Neuron (in vitro differentiated cells): ENCODE results near the gene FHAD1.
"Not testable (repeated sequence)": the region's sequence is repeated elsewhere in the genome, so short reads cannot be mapped to it uniquely, and the experiment has no call there.

ENCODE experiments used
- H2AFZ ChIP-seq: one replicate; pipeline ENCODE4 v1.6.1; 2013; ENCODE audit warnings: low read depth, mild to moderate bottlenecking, inconsistent platforms, low read length, moderate library complexity
- H3K27me3 ChIP-seq: one replicate; pipeline ENCODE4 v1.6.1; 2013; ENCODE audit warnings: low read length; ENCODE audit not compliant: insufficient read depth
- H3K36me3 ChIP-seq: one replicate; pipeline ENCODE4 v1.6.1; 2013; ENCODE audit warnings: low read length; ENCODE audit not compliant: insufficient read depth
- H3K4me1 ChIP-seq: one replicate; pipeline ENCODE4 v1.6.1; 2013; ENCODE audit warnings: low read length; ENCODE audit not compliant: insufficient read depth
- H3K4me3 ChIP-seq: 2 replicates; pipeline ENCODE4 v1.5.1; 2013; ENCODE audit warnings: mild to moderate bottlenecking, low read length, moderate library complexity
- H3K9me3 ChIP-seq: one replicate; pipeline ENCODE4 v1.6.1; 2013; ENCODE audit warnings: low read length

The FHAD1 gene

GRCh38 chr1:15364740-15365139 is 117.7 kb downstream of the FHAD1 start:
- no peaks in the 10 kb centered on the region for H3K27me3 ChIP-seq
- H3K9me3 ChIP-seq = no peaks in the 10 kb centered on the region
- no peak overlapping the region for H3K4me3 ChIP-seq
- H3K4me1 ChIP-seq = peaks cover 33% of the 10 kb centered on the region
- H3K36me3 ChIP-seq = no peaks in the 10 kb centered on the region
- no peak overlapping the region for H2AFZ ChIP-seq

- no peaks in the 10 kb centered on the region for H3K36me3 ChIP-seq
- no peaks in the 10 kb centered on the region for H3K9me3 ChIP-seq
- H2AFZ ChIP-seq = no peak overlapping the region
- H3K27me3 ChIP-seq = no peaks in the 10 kb centered on the region
- no peak overlapping the region for H3K4me3 ChIP-seq
- H3K4me1 ChIP-seq = peaks cover 12% of the 10 kb centered on the region
Measured at GRCh38 chr1:15368888-15369287, 121.9 kb downstream of the FHAD1 start.

- H3K27me3 ChIP-seq = no peaks in the 10 kb centered on the region
- H3K4me3 ChIP-seq = no peak overlapping the region
- H3K36me3 ChIP-seq = no peaks in the 10 kb centered on the region
- H2AFZ ChIP-seq = no peak overlapping the region
- no peaks in the 10 kb centered on the region for H3K9me3 ChIP-seq
- peaks cover 5% of the 10 kb centered on the region for H3K4me1 ChIP-seq
Measured at GRCh38 chr1:15370268-15370667, 123.2 kb downstream of the FHAD1 start.

DNA sequence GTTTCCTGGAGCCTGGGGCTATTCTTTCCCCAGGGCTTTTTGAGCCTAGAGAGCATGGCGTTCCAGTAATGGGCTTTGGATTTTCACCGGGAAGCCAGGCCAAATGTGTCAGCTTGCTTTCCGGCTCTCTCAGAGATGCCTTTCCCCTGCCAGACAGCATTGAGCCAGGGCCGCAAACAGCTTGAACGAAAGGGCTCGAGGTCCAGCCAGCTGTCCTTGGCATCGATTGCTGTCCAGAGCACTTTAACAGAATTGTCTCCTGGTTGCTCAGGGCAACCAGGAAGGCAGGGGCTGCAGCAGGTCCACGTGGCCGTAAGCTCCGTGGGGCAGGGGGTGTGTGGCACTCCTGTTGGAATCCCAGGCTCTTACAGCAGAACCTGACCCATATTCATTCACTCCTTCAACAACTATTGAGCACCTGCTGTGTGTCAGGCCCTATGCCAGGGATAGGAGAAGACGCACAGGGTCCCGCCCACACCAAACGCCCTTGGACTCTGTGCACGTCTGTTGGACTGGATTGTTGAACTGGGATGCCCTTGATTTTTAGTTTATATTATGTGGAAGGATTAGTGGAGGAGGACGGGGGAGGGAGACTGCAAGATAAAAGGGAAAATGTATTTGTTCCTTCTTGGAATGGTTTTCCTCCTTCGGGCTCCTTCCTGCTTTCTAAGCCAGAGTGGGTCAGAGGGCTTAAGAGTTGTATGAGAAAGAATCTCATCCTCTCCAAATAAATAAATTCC is 123.9 kb downstream of the FHAD1 start:
- no peaks in the 10 kb centered on the region for H3K27me3 ChIP-seq
- H2AFZ ChIP-seq = no peak overlapping the region
- H3K4me3 ChIP-seq = no peak overlapping the region
- no peaks in the 10 kb centered on the region for H3K36me3 ChIP-seq
- H3K9me3 ChIP-seq = no peaks in the 10 kb centered on the region
- peaks cover 5% of the 10 kb centered on the region for H3K4me1 ChIP-seq

DNA sequence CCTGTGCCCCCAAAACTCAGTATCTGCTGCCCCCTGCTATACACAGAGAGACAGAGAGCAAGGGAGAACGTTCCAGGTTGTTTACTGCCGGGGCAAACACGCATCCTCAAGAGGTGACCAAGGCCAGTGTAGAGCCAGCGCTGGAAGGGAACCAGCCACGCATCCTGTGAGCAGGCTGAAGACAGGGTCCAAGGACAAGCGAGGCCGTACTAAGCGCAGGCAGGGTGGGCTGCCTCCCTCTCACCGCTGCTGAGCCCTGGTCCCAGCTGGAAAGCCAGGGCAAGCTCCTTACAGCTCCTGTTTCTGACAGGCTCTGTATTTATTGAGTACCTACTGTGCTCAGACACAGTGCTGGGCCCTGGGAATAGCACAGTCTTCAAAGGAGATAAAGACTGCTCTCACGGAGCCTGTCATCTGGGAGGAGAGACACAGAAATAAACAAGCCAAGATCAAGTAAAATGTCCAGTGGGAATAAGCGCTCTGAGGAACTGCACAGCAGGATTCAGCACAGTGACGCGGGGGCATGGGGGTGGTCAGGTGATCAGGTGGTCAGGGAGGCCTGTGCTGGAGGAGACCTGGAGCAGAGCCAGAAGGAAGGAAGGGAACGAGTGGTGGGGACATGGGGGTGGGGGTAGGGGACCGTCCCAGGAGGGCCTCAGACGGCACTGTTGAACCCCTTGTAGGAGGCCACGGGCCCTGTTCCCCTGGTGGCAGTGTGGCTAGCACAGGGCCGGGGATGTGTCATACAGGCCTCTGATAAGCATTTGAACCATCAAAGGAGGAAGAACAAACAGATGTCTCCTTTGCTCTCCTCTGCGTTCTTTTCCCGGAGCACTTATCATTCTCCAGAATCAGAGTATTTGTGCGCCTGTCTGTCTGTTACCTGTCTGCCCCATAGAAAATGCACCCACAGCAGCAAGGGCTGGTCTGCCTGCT is 124.9 kb downstream of the FHAD1 start:
- no peaks in the 10 kb centered on the region for H3K27me3 ChIP-seq
- H3K4me3 ChIP-seq = no peak overlapping the region
- peaks cover 5% of the 10 kb centered on the region for H3K4me1 ChIP-seq
- H3K9me3 ChIP-seq = no peaks in the 10 kb centered on the region
- H3K36me3 ChIP-seq = no peaks in the 10 kb centered on the region
- no peak overlapping the region for H2AFZ ChIP-seq

DNA sequence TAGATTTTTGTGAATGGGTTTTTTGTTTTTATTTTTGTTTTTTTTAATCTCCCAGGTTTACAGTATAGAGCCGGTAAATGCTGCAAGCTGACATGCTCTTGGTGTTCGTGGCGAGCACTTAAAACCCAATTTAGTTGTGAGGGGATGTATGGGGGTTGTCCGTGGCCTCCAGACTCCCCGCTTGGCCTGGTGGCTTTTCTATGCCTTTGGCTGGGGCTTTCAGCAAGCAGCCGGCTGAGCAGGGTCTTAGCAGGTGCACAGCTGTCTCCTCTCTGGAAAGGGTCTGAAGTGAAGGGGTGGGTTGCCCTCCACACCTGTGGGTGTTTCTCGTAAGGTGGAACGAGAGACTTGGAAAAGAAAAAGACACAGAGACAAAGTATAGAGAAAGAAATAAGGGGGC is 131.7 kb downstream of the FHAD1 start:
- H3K27me3 ChIP-seq = no peaks in the 10 kb centered on the region
- no peaks in the 10 kb centered on the region for H3K9me3 ChIP-seq
- H3K36me3 ChIP-seq = no peaks in the 10 kb centered on the region
- peaks cover 19% of the 10 kb centered on the region for H3K4me1 ChIP-seq
- H2AFZ ChIP-seq = no peak overlapping the region
- H3K4me3 ChIP-seq = no peak overlapping the region

DNA sequence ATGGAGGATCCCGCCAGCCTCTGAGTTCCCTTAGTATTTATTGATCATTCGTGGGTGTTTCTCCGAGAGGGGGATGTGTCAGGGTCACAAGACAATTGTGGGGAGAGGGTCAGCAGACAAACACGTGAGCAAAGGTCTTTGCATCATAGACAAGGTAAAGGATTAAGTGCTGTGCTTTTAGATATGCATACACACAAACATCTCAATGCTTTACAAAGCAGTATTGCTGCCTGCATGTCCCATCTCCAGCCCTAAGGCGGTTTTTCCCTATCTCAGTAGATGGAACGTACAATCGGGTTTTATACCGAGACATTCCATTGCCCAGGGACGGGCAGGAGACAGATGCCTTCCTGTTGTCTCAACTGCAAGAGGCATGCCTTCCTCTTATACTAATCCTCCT is 132.1 kb downstream of the FHAD1 start:
- peaks cover 23% of the 10 kb centered on the region for H3K4me1 ChIP-seq
- H3K27me3 ChIP-seq, H3K36me3 ChIP-seq, H2AFZ ChIP-seq, H3K9me3 ChIP-seq, H3K4me3 ChIP-seq: not testable (repeated sequence)

- no peaks in the 10 kb centered on the region for H3K27me3 ChIP-seq
- no peak overlapping the region for H3K4me3 ChIP-seq
- H2AFZ ChIP-seq = no peak overlapping the region
- no peaks in the 10 kb centered on the region for H3K36me3 ChIP-seq
- H3K4me1 ChIP-seq = peaks cover 38% of the 10 kb centered on the region
- no peaks in the 10 kb centered on the region for H3K9me3 ChIP-seq
Measured at GRCh38 chr1:15380601-15381508, 133.8 kb downstream of the FHAD1 start.

DNA sequence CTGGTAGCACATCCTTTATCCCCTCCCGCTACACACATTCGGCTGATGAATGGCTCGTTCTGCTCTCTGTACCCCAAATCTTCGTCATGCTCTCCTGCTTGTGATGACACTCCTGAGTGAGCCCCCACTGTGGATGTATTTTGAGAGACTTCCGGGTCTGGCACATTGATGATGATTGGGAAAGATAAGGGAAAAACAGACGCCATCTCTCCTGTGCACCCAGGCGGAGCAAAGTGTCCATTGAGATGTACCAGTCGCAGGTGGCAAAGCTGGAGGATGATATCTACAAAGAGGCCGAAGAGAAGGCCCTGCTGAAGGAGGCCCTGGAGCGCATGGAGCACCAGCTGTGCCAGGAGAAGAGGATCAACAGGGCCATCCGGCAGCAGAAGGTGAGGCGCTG is 134.8 kb downstream of the FHAD1 start:
- Histone ChIP-seq H3K4me1 (peaks cover 47% of the 10 kb centered on the region), H3K27me3 (no peaks in the 10 kb centered on the region)

DNA sequence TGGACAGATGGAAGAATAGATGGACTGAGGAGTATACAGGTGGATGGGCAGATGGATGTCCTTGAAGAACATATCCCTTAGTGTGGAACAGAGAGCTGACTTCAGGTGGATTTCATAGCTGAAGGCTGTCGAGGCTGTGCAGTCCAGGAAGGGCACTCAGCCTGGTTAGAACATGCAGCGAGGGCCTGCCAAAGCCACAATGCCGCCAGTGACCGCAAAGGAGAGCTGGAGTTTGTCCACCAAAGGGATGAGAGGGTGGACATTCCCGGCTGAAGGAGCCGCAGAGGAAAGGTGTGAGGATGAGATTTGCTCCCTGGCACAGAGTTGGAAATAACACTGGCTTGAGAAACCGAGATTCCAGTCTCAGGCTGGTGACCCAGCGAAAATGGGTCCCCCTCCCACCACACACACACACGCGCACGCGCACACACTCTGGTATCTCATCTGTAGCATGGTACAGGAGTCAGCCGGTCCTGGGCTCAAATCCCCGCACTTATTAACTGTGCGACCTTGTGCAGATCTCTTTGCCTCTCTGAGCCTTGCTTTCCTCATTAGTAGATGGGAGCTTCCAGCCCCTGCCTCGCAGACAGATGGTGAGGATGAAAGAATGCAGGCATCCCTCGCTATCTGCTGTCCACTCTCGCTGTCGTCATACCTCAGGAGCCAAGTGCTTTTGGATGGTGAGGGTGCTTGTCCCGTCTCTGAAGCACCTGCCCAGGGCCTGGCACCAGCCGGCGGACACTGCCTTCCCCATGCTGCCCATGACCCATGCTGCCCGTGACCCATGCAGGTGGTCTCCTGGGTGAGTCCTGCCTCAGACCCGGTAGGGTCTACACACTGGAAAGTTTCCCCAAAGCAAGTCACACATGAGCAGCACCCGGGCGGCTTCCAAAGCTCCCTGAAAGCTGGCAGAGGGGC is 135.8 kb downstream of the FHAD1 start:
- Histone ChIP-seq H3K36me3 (no peaks in the 10 kb centered on the region), H2AFZ (no peak overlapping the region), H3K4me1 (peaks cover 47% of the 10 kb centered on the region), H3K27me3 (no peaks in the 10 kb centered on the region), H3K4me3 (no peak overlapping the region), H3K9me3 (no peaks in the 10 kb centered on the region)

More for the DNA sequence above, 134.8 kb downstream of the FHAD1 start:
- no peak overlapping the region for H3K4me3 ChIP-seq
- H3K36me3 ChIP-seq = no peaks in the 10 kb centered on the region
- H2AFZ ChIP-seq = no peak overlapping the region
- H3K9me3 ChIP-seq = no peaks in the 10 kb centered on the region

DNA sequence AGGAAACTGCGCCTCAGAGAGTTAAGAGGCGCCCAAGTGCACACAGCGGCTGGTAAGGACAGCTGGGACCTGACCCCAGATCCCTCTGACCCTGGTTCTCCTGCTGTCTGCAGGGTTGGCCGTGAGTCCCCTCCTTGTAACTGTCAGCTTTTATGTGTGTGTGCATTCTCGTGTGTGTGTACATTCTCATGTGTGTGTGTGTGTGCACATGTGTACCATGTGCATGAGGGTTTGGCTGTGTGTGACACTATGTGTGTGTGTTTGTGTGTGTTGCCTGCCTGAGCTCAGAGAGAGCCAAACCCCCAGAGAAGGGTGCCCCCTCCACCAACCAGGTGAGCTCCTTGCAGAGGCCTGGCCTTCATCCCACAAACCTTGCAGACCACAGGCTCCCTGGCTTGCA is 136.8 kb downstream of the FHAD1 start:
- H3K4me3 ChIP-seq = peak overlapping the region; percentile 21

DNA sequence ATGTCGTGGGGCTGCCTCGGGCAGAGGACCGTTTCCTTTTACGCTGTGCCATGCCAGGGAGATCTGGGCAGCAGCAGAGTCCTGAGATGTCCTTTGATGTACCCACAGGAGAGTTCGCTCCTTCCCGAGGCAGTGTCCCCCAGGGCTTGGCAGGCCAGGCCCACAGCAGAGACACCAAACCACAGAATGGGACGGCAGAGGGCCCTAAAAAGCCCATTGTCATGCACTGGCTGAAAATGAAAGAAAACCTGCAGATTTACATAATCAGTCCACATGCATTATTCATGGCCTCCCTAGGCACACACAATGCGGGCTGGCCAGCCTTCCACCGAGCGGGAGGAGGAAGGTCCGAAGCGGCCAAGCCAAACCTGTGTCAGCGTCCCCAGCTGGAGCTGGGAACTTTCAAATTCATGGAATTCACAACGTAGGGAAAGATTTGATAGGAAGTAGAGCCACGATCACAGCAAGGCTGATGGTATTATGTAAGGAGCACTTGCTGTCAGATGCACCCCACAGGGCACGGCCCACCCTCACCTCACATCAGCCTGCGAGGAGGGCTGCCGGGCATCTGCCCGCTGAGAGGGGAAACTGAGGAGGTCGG is 137.4 kb downstream of the FHAD1 start:
- no peaks in the 10 kb centered on the region for H3K9me3 ChIP-seq
- peaks cover under 1% of the 10 kb centered on the region for H3K27me3 ChIP-seq
- H3K4me3 ChIP-seq = peak overlapping the region; percentile 21
- no peak overlapping the region for H2AFZ ChIP-seq
- H3K36me3 ChIP-seq = no peaks in the 10 kb centered on the region
- peaks cover 41% of the 10 kb centered on the region for H3K4me1 ChIP-seq

More for the DNA sequence above, 136.8 kb downstream of the FHAD1 start:
- no peaks in the 10 kb centered on the region for H3K9me3 ChIP-seq
- H3K4me1 ChIP-seq = peaks cover 41% of the 10 kb centered on the region
- H3K27me3 ChIP-seq = no peaks in the 10 kb centered on the region
- no peaks in the 10 kb centered on the region for H3K36me3 ChIP-seq
- no peak overlapping the region for H2AFZ ChIP-seq
